ENCODE data around the gene PCARE.

GRCh38 chr2:29015701-29016470 lies 58.4 kb downstream of the PCARE start:
- TF ChIP-seq, protein P1, sequence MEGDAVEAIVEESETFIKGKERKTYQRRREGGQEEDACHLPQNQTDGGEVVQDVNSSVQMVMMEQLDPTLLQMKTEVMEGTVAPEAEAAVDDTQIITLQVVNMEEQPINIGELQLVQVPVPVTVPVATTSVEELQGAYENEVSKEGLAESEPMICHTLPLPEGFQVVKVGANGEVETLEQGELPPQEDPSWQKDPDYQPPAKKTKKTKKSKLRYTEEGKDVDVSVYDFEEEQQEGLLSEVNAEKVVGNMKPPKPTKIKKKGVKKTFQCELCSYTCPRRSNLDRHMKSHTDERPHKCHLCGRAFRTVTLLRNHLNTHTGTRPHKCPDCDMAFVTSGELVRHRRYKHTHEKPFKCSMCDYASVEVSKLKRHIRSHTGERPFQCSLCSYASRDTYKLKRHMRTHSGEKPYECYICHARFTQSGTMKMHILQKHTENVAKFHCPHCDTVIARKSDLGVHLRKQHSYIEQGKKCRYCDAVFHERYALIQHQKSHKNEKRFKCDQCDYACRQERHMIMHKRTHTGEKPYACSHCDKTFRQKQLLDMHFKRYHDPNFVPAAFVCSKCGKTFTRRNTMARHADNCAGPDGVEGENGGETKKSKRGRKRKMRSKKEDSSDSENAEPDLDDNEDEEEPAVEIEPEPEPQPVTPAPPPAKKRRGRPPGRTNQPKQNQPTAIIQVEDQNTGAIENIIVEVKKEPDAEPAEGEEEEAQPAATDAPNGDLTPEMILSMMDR (IDR thresholded peaks at IDR 0.05; ENCODE audit: poor library complexity): no peak
- no peak for TF ChIP-seq EZH2 (IDR thresholded peaks at IDR 0.05; ENCODE audit: borderline replicate concordance)
- TF ChIP-seq EZH2phosphoT487 (IDR thresholded peaks at IDR 0.05; ENCODE audit: low read depth, severe bottlenecking, unreplicated experiment): no peak
